GM23338 (cell line): ENCODE results near the gene SLC35B1. TPM values are rescaled to one million over a fixed set of nuclear protein-coding genes. Genes with fewer than 3 reads are reported as not detected.

Experiments used
- ATAC-seq: fragments of 200-7000 bp; cut with Tn5 transposase; 3 replicates; pipeline ENCODE4 v1.9.1; 2020
- DNase-seq: peaks from one replicate; pipeline ENCODE4 v3.0.0-alpha.2; 2015; ENCODE audit warnings: low spot score
- H2AFZ ChIP-seq: fragments of 200-600 bp; sonication (generic); 2 replicates; pipeline ENCODE4 v1.8.0; 2016; ENCODE audit warnings: antibody characterized with exemption, mild to moderate bottlenecking, moderate library complexity
- H3F3A ChIP-seq: fragments of 200-600 bp; sonication (generic); replicated peaks from 2 replicates; pipeline ENCODE4 v1.8.0; 2017; ENCODE audit warnings: antibody characterized with exemption, mixed run types, low read depth
- H3K27ac ChIP-seq: fragments of 200-600 bp; sonication (generic); 2 replicates; pipeline ENCODE4 v1.6.1; 2016; ENCODE audit warnings: low read depth
- H3K27me3 ChIP-seq: fragments of 200-600 bp; sonication (generic); 2 replicates; pipeline ENCODE4 v1.8.0; 2016; ENCODE audit warnings: mild to moderate bottlenecking, mixed run types, moderate library complexity; ENCODE audit not compliant: insufficient read depth
- H3K36me3 ChIP-seq: fragments of 200-600 bp; sonication (generic); 2 replicates; pipeline ENCODE4 v1.8.0; 2016; ENCODE audit warnings: mild to moderate bottlenecking; ENCODE audit not compliant: insufficient read depth
- H3K4me1 ChIP-seq: fragments of 200-600 bp; sonication (generic); 2 replicates; pipeline ENCODE4 v1.8.0; 2016; ENCODE audit warnings: mild to moderate bottlenecking, moderate library complexity; ENCODE audit not compliant: insufficient read depth
- H3K4me2 ChIP-seq: fragments of 200-600 bp; sonication (generic); 2 replicates; pipeline ENCODE4 v1.7.1; 2017; ENCODE audit warnings: mixed run types
- H3K4me3 ChIP-seq: fragments of 200-600 bp; sonication (generic); 2 replicates; pipeline ENCODE4 v1.6.1; 2016; ENCODE audit warnings: mixed run types
- H3K79me2 ChIP-seq: fragments of 200-600 bp; sonication (generic); replicated peaks from 2 replicates; pipeline ENCODE4 v1.8.0; 2017; ENCODE audit warnings: mild to moderate bottlenecking; ENCODE audit not compliant: insufficient read depth
- H3K9me2 ChIP-seq: fragments of 200-600 bp; sonication (generic); 2 replicates; pipeline ENCODE4 v1.8.0; 2017; ENCODE audit not compliant: insufficient read depth
- H4K20me1 ChIP-seq: fragments of 200-600 bp; sonication (generic); replicated peaks from 2 replicates; pipeline ENCODE4 v1.8.0; 2017; ENCODE audit warnings: mild to moderate bottlenecking; ENCODE audit not compliant: insufficient read depth
- H3K27ac Mint-ChIP-seq: 2 replicates; pipeline ENCODE4 v1.8.0; 2020; ENCODE audit warnings: inconsistent platforms, mild to moderate bottlenecking, moderate library complexity, mixed read lengths
- H3K27me3 Mint-ChIP-seq: 3 replicates; pipeline ENCODE4 v1.8.0; 2022; ENCODE audit warnings: low read depth, mild to moderate bottlenecking, moderate library complexity, mixed read lengths, inconsistent platforms; ENCODE audit not compliant: insufficient read depth, poor library complexity
- H3K36me3 Mint-ChIP-seq: 3 replicates; pipeline ENCODE4 v1.8.0; 2021; ENCODE audit warnings: low read depth, mild to moderate bottlenecking, inconsistent platforms, moderate library complexity, mixed read lengths
- H3K4me1 Mint-ChIP-seq: 3 replicates; pipeline ENCODE4 v1.8.0; 2020; ENCODE audit warnings: mild to moderate bottlenecking, inconsistent platforms, mixed read lengths
- H3K4me3 Mint-ChIP-seq: 3 replicates; pipeline ENCODE4 v1.8.0; 2021; ENCODE audit warnings: moderate library complexity, mild to moderate bottlenecking, inconsistent platforms, mixed read lengths
- H3K9me3 Mint-ChIP-seq: 3 replicates; pipeline ENCODE4 v1.8.0; 2020; ENCODE audit warnings: moderate library complexity, mild to moderate bottlenecking, inconsistent platforms, mixed read lengths
- CREB1 ChIP-seq: fragments of 250-450 bp; sonication (Bioruptor Pico); IDR thresholded peaks from 2 replicates; pipeline ENCODE4 v1.5.0; 2020; ENCODE audit warnings: low read depth, mild to moderate bottlenecking, moderate library complexity
- CTCF ChIP-seq, 2 experiments: fragments of 200-600 bp in 1 of 2; sonication (generic) in 1 of 2; conservative IDR thresholded peaks; 2 replicates each; pipeline versions ENCODE4 v1.5.1 to v1.6.1; 2016 to 2017; ENCODE audit warnings: antibody characterized with exemption in 2 of 2, low read depth in 2 of 2, mild to moderate bottlenecking in 2 of 2, moderate library complexity in 1 of 2
- POLR2AphosphoS5 ChIP-seq: IDR thresholded peaks from 2 replicates; pipeline ENCODE4 v1.6.1; 2016; ENCODE audit warnings: antibody characterized with exemption, low read depth
- ZNF114 ChIP-seq: fragments of 250-450 bp; sonication (Bioruptor Pico); IDR thresholded peaks from 2 replicates; pipeline ENCODE4 v1.5.0; 2020; ENCODE audit warnings: mild to moderate bottlenecking, moderate library complexity
- polyA plus RNA-seq: library from polyadenylated mRNA; unstranded; fragments of >200 nt; fragmentation: Nextera tagmentation; extraction: Ambion mirVana; gene quantifications from 2 replicates; pipeline ENCODE4 v1.2.1, GENCODE V29; 2016
- total RNA-seq: library from RNA; depleted of rRNA; stranded (reverse); fragments of >200 nt; shearing (Covaris generic); gene quantifications from 2 replicates; pipeline ENCODE4 v1.2.3, GENCODE V29; 2014
- TF ChIP-seq, protein P1 (sequence below): fragments of 250-450 bp; sonication (Bioruptor Pico); IDR thresholded peaks from 2 replicates; pipeline ENCODE4 v1.5.0; 2020; ENCODE audit warnings: mild to moderate bottlenecking, moderate library complexity
- TF ChIP-seq, protein P2 (sequence below): IDR thresholded peaks from one replicate; pipeline ENCODE4 v1.6.1; 2018; ENCODE audit warnings: antibody characterized with exemption; ENCODE audit not compliant: unreplicated experiment

SLC35B1 gene
- total and polyA plus RNA-seq, 2 experiments from 2014 or later: 56.7 to 58.9 TPM

- H4K20me1 ChIP-seq: peaks cover 40% of the 10 kb centered on the region
- H3F3A ChIP-seq: no peaks in the 10 kb centered on the region
- TF ChIP-seq, protein P1, sequence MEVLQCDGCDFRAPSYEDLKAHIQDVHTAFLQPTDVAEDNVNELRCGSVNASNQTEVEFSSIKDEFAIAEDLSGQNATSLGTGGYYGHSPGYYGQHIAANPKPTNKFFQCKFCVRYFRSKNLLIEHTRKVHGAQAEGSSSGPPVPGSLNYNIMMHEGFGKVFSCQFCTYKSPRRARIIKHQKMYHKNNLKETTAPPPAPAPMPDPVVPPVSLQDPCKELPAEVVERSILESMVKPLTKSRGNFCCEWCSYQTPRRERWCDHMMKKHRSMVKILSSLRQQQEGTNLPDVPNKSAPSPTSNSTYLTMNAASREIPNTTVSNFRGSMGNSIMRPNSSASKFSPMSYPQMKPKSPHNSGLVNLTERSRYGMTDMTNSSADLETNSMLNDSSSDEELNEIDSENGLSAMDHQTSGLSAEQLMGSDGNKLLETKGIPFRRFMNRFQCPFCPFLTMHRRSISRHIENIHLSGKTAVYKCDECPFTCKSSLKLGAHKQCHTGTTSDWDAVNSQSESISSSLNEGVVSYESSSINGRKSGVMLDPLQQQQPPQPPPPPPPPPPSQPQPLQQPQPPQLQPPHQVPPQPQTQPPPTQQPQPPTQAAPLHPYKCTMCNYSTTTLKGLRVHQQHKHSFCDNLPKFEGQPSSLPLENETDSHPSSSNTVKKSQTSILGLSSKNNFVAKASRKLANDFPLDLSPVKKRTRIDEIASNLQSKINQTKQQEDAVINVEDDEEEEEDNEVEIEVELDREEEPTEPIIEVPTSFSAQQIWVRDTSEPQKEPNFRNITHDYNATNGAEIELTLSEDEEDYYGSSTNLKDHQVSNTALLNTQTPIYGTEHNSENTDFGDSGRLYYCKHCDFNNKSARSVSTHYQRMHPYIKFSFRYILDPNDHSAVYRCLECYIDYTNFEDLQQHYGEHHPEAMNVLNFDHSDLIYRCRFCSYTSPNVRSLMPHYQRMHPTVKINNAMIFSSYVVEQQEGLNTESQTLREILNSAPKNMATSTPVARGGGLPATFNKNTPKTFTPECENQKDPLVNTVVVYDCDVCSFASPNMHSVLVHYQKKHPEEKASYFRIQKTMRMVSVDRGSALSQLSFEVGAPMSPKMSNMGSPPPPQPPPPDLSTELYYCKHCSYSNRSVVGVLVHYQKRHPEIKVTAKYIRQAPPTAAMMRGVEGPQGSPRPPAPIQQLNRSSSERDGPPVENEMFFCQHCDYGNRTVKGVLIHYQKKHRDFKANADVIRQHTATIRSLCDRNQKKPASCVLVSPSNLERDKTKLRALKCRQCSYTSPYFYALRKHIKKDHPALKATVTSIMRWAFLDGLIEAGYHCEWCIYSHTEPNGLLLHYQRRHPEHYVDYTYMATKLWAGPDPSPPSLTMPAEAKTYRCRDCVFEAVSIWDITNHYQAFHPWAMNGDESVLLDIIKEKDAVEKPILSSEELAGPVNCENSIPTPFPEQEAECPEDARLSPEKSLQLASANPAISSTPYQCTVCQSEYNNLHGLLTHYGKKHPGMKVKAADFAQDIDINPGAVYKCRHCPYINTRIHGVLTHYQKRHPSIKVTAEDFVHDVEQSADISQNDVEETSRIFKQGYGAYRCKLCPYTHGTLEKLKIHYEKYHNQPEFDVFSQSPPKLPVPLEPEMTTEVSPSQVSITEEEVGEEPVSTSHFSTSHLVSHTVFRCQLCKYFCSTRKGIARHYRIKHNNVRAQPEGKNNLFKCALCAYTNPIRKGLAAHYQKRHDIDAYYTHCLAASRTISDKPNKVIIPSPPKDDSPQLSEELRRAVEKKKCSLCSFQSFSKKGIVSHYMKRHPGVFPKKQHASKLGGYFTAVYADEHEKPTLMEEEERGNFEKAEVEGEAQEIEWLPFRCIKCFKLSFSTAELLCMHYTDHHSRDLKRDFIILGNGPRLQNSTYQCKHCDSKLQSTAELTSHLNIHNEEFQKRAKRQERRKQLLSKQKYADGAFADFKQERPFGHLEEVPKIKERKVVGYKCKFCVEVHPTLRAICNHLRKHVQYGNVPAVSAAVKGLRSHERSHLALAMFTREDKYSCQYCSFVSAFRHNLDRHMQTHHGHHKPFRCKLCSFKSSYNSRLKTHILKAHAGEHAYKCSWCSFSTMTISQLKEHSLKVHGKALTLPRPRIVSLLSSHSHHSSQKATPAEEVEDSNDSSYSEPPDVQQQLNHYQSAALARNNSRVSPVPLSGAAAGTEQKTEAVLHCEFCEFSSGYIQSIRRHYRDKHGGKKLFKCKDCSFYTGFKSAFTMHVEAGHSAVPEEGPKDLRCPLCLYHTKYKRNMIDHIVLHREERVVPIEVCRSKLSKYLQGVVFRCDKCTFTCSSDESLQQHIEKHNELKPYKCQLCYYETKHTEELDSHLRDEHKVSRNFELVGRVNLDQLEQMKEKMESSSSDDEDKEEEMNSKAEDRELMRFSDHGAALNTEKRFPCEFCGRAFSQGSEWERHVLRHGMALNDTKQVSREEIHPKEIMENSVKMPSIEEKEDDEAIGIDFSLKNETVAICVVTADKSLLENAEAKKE: no peak
- TF ChIP-seq, protein P2, sequence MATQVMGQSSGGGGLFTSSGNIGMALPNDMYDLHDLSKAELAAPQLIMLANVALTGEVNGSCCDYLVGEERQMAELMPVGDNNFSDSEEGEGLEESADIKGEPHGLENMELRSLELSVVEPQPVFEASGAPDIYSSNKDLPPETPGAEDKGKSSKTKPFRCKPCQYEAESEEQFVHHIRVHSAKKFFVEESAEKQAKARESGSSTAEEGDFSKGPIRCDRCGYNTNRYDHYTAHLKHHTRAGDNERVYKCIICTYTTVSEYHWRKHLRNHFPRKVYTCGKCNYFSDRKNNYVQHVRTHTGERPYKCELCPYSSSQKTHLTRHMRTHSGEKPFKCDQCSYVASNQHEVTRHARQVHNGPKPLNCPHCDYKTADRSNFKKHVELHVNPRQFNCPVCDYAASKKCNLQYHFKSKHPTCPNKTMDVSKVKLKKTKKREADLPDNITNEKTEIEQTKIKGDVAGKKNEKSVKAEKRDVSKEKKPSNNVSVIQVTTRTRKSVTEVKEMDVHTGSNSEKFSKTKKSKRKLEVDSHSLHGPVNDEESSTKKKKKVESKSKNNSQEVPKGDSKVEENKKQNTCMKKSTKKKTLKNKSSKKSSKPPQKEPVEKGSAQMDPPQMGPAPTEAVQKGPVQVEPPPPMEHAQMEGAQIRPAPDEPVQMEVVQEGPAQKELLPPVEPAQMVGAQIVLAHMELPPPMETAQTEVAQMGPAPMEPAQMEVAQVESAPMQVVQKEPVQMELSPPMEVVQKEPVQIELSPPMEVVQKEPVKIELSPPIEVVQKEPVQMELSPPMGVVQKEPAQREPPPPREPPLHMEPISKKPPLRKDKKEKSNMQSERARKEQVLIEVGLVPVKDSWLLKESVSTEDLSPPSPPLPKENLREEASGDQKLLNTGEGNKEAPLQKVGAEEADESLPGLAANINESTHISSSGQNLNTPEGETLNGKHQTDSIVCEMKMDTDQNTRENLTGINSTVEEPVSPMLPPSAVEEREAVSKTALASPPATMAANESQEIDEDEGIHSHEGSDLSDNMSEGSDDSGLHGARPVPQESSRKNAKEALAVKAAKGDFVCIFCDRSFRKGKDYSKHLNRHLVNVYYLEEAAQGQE: no peak
- no peak for TF ChIP-seq ZNF114 (CRISPR knock-in tag)
- TF ChIP-seq CTCF (conservative IDR thresholded peaks at IDR 0.05; ENCODE audit: low read depth in 2 of 2): no peak
- no peak for TF ChIP-seq CREB1 (CRISPR knock-in tag)
- TF ChIP-seq POLR2AphosphoS5: no peak
- Mint-ChIP-seq H3K4me1 (peaks cover 11% of the 10 kb centered on the region), H3K27ac (no peak overlapping the region), H3K36me3 (peaks cover 6% of the 10 kb centered on the region; the same call in 1 of the 3 replicates), H3K27me3 (no peaks in the 10 kb centered on the region), H3K9me3 (no peaks in the 10 kb centered on the region), H3K4me3 (no peak overlapping the region)
- H3K27ac ChIP-seq: no peak overlapping the region
- no peak overlapping the region for H2AFZ ChIP-seq
- no peak overlapping the region for H3K4me3 ChIP-seq
- H3K36me3 ChIP-seq: no peaks in the 10 kb centered on the region
- H3K79me2 ChIP-seq: peaks cover 90% of the 10 kb centered on the region
- no peak overlapping the region for H3K4me2 ChIP-seq
- peaks cover 2% of the 10 kb centered on the region; the same call in 1 of the 2 replicates for H3K4me1 ChIP-seq
- no peak for ATAC-seq
- no peaks in the 10 kb centered on the region for H3K9me2 ChIP-seq
- DNase-seq: no peak
- no peaks in the 10 kb centered on the region for H3K27me3 ChIP-seq
These were observed 34.4 kb upstream of the SLC35B1 start for GRCh38 chr17:49742166-49742638.
